HG03095 (cell line): ENCODE measurements around the gene HIBADH.

ENCODE experiments used
- ATAC-seq: cut with Tn5 transposase; IDR thresholded peaks from one replicate; pipeline ENCODE4 v1.9.1; 2021; ENCODE audit warnings: moderate library complexity; ENCODE audit not compliant: unreplicated experiment

HIBADH gene

DNA sequence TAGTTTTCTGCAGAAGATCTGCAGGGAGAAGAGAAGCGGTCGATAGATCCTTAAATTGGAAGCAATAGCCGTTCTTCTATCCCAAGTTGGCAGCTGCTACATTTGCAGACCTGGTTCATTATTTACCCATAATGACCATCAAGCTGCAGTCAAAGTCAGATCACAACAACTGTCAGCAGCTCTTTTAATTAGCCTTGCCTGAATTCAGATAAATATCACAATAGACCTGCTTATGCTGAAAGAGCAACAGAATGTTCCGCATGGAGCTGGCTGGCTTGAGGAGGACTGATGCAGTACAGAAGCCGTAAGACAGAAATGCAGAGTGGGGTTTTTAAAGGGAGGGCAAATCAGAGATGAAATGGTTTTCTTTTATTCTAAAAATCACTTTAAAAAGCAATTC, 109.4 kb downstream of the HIBADH start:
- ATAC-seq = no peak

- ATAC-seq = no peak
Measured at GRCh38 chr7:27551803-27552400, 110.8 kb downstream of the HIBADH start.

- no peak for ATAC-seq
Measured at GRCh38 chr7:27549606-27550005, 113.1 kb downstream of the HIBADH start.

DNA sequence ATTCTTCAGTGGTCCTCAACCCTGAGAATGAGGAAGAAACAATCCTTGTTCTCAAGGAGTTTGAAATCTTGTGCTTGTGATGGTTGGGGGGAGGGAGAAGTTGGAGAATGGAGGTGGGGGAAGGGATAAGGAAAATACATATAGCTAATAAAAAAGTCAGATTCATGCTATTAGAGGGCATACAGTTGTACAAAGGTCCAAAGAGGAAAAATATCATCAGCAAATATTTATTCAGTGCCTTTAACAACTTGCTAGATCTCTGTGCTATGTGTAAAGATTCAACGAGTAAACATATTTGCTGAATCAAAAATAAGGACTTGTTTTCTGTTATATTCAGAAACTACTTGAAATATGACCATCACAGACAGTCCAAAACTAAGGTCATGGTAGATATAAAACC, 114.4 kb downstream of the HIBADH start:
- no peak for ATAC-seq

GRCh38 chr7:27547401-27547800, 115.3 kb downstream of the HIBADH start:
- no peak for ATAC-seq

- ATAC-seq = no peak
Measured at GRCh38 chr7:27546610-27547009, 116.1 kb downstream of the HIBADH start.

GRCh38 chr7:27535795-27536194, 126.9 kb downstream of the HIBADH start:
- no peak for ATAC-seq

DNA sequence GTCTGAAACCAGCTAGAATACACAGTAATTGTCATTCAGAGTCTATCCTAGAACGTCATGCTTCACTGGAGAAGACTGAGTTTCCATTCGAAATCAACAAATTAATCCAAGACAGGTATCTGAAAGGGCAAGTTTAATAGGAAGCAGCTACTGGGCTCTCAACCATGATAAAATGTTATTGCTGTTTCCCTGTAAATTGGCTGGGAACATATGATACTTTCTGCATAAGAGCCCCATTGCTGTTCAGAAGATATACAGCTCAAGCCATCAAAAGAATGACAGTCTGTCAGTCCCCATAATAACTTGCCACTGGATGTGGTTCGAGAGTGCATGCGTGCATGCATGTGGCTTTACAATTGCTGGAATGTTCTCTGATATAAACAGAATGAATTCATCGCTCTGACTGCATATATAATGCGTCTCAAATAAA, 129.0 kb downstream of the HIBADH start:
- no peak for ATAC-seq

- ATAC-seq = no peak
Measured at GRCh38 chr7:27532314-27532713, 130.4 kb downstream of the HIBADH start.

GRCh38 chr7:27527348-27527714, 135.4 kb downstream of the HIBADH start:
- no peak for ATAC-seq

- ATAC-seq = no peak
Measured at GRCh38 chr7:27526611-27527347, 135.9 kb downstream of the HIBADH start.

GRCh38 chr7:27526131-27526530, 136.6 kb downstream of the HIBADH start:
- no peak for ATAC-seq

DNA sequence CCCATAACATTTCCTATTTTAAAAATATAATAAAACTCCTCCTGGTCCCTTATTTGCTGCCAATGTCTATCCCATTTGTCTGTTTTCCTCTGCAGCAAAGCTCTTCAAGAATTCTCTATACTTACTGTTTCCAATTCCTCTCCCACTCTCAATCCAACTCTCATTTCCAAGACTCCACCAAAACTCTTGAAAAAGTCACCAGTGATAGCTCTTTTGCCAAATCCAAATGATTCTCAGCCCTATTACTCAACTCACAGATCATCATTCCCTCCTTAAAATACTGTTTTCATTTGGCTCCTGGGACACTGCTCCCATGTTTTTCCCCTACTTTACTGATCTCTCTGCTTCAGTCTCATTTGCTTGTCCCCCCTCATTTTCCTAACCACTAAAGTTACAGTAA, 139.4 kb downstream of the HIBADH start:
- ATAC-seq = no peak

GRCh38 chr7:27522566-27522965, 140.1 kb downstream of the HIBADH start:
- ATAC-seq = no peak

DNA sequence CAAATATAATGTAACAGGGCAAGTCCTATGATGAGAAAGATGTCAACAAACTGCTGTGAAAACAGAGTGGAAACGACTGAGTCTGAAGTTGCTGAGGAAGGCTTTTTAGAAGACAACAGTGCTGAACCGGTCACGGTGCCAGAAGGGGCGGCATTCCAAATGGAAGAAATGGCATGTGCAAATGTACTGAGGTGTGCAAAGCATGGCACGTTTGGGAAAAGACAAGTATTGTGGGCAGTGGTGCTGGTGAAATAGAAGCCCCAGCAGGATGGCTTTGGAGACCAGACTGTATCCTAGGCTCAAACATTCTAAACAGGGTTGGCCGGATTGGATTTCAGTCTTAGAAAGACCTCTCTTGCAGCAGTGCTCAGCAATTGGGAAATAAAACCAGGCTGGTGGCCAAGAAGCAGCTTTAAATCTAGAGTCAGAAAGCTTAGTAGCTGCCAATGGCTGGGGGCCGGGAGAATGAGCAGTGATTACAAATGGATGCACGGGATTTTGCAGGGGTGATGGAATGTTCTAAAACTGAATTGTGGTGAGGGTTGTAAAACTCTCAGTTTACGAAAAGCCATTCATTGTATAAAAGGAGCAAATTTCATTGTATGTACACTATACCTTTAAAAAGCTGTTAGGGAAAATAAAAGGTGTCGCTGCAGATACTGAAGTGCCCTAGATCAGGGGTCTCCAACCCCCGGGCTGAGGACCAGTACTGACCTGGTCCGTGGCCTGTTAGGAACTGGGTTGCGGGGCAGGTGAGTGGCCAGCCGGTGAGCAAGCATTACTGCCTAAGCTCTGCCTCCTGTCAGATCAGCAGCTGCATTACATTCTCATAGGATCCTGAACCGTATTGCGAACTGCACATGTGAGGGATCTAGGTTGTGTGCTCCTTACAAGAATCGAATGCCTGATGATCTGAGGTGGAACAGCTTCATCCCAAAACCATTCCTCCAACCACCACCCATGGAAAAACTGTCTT, 141.6 kb downstream of the HIBADH start:
- no peak for ATAC-seq

DNA sequence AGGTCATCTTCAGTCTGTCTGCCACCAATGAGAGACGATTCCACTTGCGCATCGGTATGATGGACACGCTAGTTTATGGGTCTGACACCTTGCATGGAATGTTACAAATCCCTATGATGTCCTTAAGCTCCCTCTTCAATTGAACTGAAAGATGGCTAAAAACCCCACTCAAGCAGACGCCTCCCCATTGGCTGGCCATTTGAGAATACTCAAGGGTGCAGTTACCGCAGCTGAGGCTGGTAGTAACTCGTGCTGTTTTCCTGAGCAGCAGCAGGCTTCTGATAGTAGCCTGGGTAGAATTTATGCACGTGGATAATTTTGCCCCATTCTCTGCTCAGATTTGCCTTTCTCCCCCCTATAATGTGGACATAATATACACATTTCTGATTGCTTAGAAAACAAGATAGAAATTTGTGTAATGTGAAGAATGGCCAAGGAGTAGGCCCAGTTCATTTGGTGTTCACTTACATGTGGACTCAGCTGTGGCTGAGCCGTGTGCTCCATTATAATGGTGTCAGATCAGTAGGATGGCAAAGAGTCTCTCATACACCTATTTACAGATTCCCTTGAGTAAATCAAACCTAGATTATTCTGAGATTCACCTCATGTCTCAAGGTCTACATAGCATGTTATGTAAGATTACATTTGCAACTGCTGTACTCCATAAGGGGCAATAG, 142.8 kb downstream of the HIBADH start:
- no peak for ATAC-seq

DNA sequence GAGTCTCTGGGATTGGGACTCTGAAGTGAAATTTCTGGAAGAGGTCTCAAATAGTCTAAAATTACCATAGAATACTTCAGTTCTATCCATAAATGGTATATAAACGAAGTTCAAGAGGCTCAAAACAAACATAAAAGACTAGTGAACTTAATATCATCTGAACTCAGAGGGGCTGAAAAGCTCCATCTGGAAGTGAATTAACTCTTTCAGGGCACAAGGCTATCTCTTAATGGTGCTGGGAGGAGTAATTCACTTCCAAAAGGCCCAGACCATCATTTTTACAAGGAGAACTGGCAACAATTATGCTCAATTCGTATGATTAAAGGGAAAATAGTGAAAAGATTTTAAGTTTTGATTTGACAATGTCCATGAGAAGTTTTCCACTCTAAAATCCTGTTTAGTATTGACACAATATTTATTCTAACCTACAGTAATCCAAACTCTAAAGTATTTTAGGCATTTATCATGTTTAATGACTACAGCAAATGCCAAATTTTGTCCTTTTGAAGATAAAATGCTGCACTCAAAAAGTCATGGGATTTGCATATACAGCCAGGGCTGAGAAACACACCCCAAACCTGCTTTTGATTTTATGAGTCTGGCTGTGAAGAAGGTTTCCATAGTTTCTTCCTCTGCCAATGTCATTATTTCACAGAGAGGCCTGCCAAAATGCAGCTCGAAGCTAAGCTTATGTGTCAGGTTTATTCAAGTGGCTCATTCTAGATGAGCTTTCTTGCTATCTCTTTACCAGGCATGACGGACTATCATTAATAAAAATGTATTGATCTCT, 143.9 kb downstream of the HIBADH start:
- no peak for ATAC-seq

DNA sequence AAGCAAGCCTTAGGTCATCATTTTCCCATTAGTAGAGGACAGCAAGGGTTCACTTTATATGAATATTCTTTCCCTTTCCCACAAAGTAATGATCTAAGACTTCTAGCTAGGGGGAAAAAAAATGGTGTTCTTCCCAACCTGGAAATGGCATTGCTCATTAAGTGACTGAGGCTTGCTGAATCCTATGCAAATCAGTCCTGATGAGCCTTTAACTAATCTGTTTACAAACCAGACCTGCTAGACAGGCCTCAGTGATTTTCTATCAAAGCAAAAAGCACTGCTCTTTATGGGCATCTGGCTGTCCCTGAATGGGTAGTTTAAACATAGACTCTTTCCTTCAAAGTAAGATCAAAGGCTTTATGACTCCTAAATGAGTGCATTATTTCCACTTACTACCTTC, 146.3 kb downstream of the HIBADH start:
- ATAC-seq = no peak

- ATAC-seq = no peak
Measured at GRCh38 chr7:27515933-27516332, 146.8 kb downstream of the HIBADH start.

GRCh38 chr7:27514861-27515260, 147.8 kb downstream of the HIBADH start:
- ATAC-seq = no peak
